ENCODE data around the gene CCNK. TPM values are rescaled to one million over a fixed set of nuclear protein-coding genes. Genes with fewer than 3 reads are reported as not detected.

Gene CCNK
- total and polyA plus RNA-seq, 11 donors: 9.1 to 35.3 (median 29.3) TPM

DNA sequence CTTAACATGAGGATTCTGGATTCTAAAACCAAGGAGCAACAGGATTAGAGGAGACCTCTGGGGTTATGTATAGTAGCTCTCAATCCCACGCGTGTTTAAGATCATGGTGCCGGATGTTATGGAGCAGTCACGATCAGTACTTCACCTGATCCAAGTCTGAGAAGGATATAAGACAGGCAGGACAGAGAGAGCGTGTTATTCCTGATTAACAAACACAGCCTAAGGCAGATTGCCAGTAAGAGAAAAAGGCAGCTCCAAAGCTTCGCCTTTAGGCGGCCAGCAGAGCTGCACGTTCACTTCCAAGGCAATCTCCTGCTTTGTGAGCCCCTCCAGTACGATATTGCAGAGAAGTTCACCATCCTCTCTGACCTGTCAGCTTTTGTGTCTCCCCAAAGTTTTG is 6.0 kb upstream of the CCNK start:
- DNase-seq: no peak
- peaks cover 0 to 62% (median 43%) of the 10 kb centered on the region in 12 donors for H3K4me1 ChIP-seq

DNA sequence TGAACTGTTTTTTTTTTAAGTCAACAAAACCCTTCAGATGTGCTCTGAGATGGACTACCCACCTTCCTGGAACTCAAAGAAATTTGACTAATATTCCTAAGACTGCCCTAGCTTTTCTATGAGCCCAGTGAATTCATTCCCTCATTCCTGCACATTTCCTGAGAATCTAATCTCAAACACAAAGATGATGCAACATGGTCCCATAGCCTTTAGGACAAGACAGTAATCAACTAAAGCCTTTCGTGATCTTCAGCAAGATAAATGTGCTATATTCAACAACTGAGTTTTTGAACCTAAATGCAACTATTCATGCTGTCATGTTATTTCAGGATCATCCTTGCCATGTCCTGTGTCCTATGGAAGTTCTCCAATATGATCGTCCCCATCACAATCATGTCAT is 5.5 kb upstream of the CCNK start:
- 71 to 89% (median 82%) methylated on average over 2 of the region's 2 CpGs for WGBS, 4 donors
- no peak for ATAC-seq

More for the DNA sequence above, 6.0 kb upstream of the CCNK start:
- Histone ChIP-seq H3K9me3 (no peaks in the 10 kb centered on the region), H3K4me3 (no peak overlapping the region), H3K36me3 (no peaks in the 10 kb centered on the region), H3K27ac (peak overlapping the region in 1 of 12 donors; percentile 15), H3K27me3 (no peaks in the 10 kb centered on the region)
- intact Hi-C loops (cut with DNase I): no loop called here
- WGBS, 4 donors: 30 to 43% (median 38%) methylated on average over 9 of the region's 9 CpGs
- TF ChIP-seq, protein P1, sequence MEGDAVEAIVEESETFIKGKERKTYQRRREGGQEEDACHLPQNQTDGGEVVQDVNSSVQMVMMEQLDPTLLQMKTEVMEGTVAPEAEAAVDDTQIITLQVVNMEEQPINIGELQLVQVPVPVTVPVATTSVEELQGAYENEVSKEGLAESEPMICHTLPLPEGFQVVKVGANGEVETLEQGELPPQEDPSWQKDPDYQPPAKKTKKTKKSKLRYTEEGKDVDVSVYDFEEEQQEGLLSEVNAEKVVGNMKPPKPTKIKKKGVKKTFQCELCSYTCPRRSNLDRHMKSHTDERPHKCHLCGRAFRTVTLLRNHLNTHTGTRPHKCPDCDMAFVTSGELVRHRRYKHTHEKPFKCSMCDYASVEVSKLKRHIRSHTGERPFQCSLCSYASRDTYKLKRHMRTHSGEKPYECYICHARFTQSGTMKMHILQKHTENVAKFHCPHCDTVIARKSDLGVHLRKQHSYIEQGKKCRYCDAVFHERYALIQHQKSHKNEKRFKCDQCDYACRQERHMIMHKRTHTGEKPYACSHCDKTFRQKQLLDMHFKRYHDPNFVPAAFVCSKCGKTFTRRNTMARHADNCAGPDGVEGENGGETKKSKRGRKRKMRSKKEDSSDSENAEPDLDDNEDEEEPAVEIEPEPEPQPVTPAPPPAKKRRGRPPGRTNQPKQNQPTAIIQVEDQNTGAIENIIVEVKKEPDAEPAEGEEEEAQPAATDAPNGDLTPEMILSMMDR (IDR thresholded peaks at IDR 0.05): peak in 2 of 12 donors; percentile 7 to 20
- no peak for TF ChIP-seq POLR2A (IDR thresholded peaks at IDR 0.05)
- peak in 2 of 4 donors; percentile 44 for ATAC-seq

DNA sequence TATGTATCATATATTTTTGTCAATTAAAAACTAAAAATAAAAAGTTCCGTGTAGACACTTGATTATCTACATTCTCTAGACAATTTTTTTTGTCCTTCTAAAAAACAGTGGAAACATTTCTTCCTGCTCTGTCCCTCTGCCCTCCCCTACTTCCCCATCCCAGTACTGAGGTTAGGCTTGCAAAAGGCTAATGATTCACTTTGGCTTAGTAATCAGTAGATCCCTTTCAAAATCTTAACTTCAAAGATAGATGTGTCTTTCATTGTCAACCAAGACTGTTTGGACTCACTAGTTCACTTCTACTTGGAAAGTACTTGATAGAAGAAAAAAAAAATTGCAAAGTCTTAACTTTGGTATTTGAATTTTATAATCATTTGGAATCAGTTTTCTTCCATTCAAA is 4.3 kb upstream of the CCNK start:
- 31 to 65% (median 39%) methylated on average over 1 of the region's 1 CpG for WGBS, 4 donors
- Histone ChIP-seq H3K27me3 (no peaks in the 10 kb centered on the region), H3K9me3 (no peaks in the 10 kb centered on the region), H3K27ac (no peak overlapping the region), H3K4me1 (peaks cover 0 to 59% (median 42%) of the 10 kb centered on the region in 12 donors), H3K36me3 (no peaks in the 10 kb centered on the region), H3K4me3 (no peak overlapping the region)
- no peak for DNase-seq
- intact Hi-C loops (cut with DNase I): no loop called here
- no peak for TF ChIP-seq POLR2A (IDR thresholded peaks at IDR 0.05)
- TF ChIP-seq, protein P1 (IDR thresholded peaks at IDR 0.05): no peak
- no peak for ATAC-seq

More for the DNA sequence above, 5.5 kb upstream of the CCNK start:
- Histone ChIP-seq H3K36me3 (no peaks in the 10 kb centered on the region), H3K4me1 (peaks cover 0 to 60% (median 42%) of the 10 kb centered on the region in 12 donors), H3K9me3 (no peaks in the 10 kb centered on the region), H3K4me3 (no peak overlapping the region), H3K27ac (no peak overlapping the region), H3K27me3 (no peaks in the 10 kb centered on the region)
- no peak for TF ChIP-seq POLR2A (IDR thresholded peaks at IDR 0.05)
- TF ChIP-seq, protein P1 (IDR thresholded peaks at IDR 0.05): no peak
- intact Hi-C loops (cut with DNase I): no loop called here
- no peak for DNase-seq

DNA sequence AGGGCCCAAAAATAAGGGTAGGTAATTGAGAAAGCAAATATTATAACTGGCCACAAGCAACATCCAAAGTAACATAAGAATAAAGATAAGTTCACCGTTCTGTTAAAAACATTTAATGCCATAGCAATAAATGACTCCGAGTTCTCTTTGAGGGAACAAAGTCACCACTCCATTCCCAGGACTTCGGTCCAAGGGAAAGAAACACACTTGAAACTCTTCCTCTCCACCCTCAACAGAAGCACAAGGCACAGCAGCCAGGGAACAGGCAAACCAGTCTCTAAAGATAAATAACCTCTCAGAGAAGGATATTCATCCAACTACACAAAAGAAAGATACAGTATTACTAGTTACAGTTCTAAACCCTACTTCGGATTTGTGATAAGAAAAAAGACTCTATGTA is 3.1 kb upstream of the CCNK start:
- WGBS, 4 donors: 48 to 65% (median 58%) methylated on average over 4 of the region's 4 CpGs
- Histone ChIP-seq H3K4me3 (peak overlapping the region in 4 of 12 donors; percentile 81 to 89 (median 86)), H3K9me3 (no peaks in the 10 kb centered on the region), H3K27me3 (no peaks in the 10 kb centered on the region), H3K27ac (no peak overlapping the region), H3K36me3 (no peaks in the 10 kb centered on the region), H3K4me1 (peaks cover 10 to 66% (median 52%) of the 10 kb centered on the region in 12 donors)
- DNase-seq (no peak), ATAC-seq (no peak)
- intact Hi-C loops (cut with DNase I): no loop called here
- TF ChIP-seq, protein P1 (IDR thresholded peaks at IDR 0.05): no peak
- no peak for TF ChIP-seq POLR2A (IDR thresholded peaks at IDR 0.05)
